Prostate gland (tissue), 2 donors: ENCODE results near the gene ERC2.

Source experiments
- CTCF ChIP-seq, 4 experiments: fragments of 200-600 bp in 2 of 4; fragments of 450-650 bp in 2 of 4; sonication (generic) in 2 of 4; IDR thresholded peaks; 1 replicate in 3 of 4; 2 replicates in 1 of 4; pipeline ENCODE4 v1.5.1; 2016 to 2019; ENCODE audit warnings: antibody characterized with exemption in 4 of 4, mild to moderate bottlenecking in 2 of 4, moderate library complexity in 2 of 4
- POLR2AphosphoS5 ChIP-seq: sonication (generic); formaldehyde crosslinking; IDR thresholded peaks from one replicate; pipeline ENCODE4 v1.6.1; 2017; ENCODE audit warnings: antibody characterized with exemption

DNA sequence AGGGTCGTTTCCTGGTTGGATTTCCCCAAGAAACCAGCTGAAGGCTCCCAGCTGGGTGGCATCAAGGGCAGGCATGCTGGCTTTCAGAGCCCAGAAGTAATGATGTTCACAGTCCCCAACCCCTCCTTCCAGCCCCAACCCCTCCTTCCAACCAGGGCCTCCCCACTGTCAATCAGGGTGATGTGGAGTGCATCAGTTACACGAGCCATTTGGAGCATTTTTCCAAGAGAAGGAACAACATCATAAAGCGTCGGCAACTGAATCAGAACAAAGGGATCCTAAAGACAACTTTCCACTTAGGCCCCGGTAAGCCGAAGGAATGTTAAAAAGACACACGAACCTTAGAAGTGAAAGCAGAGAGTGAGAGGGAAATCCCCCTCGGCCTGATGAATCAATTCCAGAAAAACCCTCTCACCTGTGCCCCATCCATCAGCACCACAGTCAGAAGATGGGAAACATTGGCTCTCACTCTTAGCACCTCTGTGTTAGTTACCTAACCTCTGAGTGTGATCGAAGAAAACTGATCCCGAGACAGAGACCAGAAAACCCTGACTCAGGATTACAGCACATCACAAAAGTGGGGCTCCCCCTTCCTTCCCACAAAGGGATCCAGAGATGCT is 880.0 kb downstream of the ERC2 start:
- TF ChIP-seq CTCF (IDR thresholded peaks at IDR 0.05) = no peak
- TF ChIP-seq POLR2AphosphoS5 = no peak
